KMS-11 (cell line): ENCODE measurements around the gene TNFAIP8L1.

Source experiments
- H2AFZ ChIP-seq: fragments of 200-600 bp; sonication (generic); 2 replicates; pipeline ENCODE4 v1.6.1; 2016; ENCODE audit warnings: antibody characterized with exemption, mixed run types, low read depth
- H3K27ac ChIP-seq: fragments of 200-600 bp; sonication (generic); 2 replicates; pipeline ENCODE4 v1.6.1; 2016; ENCODE audit warnings: mild to moderate bottlenecking, mixed run types
- H3K27me3 ChIP-seq: fragments of 200-600 bp; sonication (generic); 2 replicates; pipeline ENCODE4 v1.6.1; 2017; ENCODE audit warnings: mild to moderate bottlenecking, low read depth, mixed run types, moderate library complexity; ENCODE audit not compliant: insufficient read depth
- H3K36me3 ChIP-seq: fragments of 200-600 bp; sonication (generic); 2 replicates; pipeline ENCODE4 v1.6.1; 2017; ENCODE audit warnings: mild to moderate bottlenecking, mixed run types; ENCODE audit not compliant: insufficient read depth
- H3K4me1 ChIP-seq: fragments of 200-600 bp; sonication (generic); 2 replicates; pipeline ENCODE4 v1.6.1; 2016; ENCODE audit warnings: mild to moderate bottlenecking, low read depth, mixed run types; ENCODE audit not compliant: poor library complexity, severe bottlenecking
- H3K4me2 ChIP-seq: fragments of 200-600 bp; sonication (generic); 2 replicates; pipeline ENCODE4 v1.7.0; 2016; ENCODE audit warnings: mild to moderate bottlenecking, mixed run types
- H3K4me3 ChIP-seq: fragments of 200-600 bp; sonication (generic); IDR thresholded peaks from 2 replicates; pipeline ENCODE4 v1.6.1; 2017; ENCODE audit warnings: low read depth, low read length, mixed read lengths; ENCODE audit not compliant: insufficient read depth
- H3K79me2 ChIP-seq: fragments of 200-600 bp; sonication (generic); 2 replicates; pipeline ENCODE4 v1.6.1; 2016; ENCODE audit warnings: low read depth, mixed run types; ENCODE audit not compliant: insufficient read depth
- H3K9ac ChIP-seq: fragments of 200-600 bp; sonication (generic); 2 replicates; pipeline ENCODE4 v1.6.1; 2016; ENCODE audit warnings: mild to moderate bottlenecking, mixed run types
- H4K20me1 ChIP-seq: fragments of 200-600 bp; sonication (generic); 2 replicates; pipeline ENCODE4 v1.6.1; 2016; ENCODE audit warnings: mild to moderate bottlenecking, mixed run types; ENCODE audit not compliant: insufficient read depth
- CTCF ChIP-seq: fragments of 200-600 bp; sonication (generic); conservative IDR thresholded peaks from 2 replicates; pipeline ENCODE4 v1.6.1; 2017; ENCODE audit warnings: low read depth, mild to moderate bottlenecking, antibody characterized with exemption, low read length, moderate library complexity, mixed read lengths

Gene TNFAIP8L1

GRCh38 chr19:4640247-4641000 lies 1.1 kb downstream of the TNFAIP8L1 start:
- Histone ChIP-seq H3K27me3 (no peaks in the 10 kb centered on the region), H3K4me3 (no peak overlapping the region), H2AFZ (no peak overlapping the region), H3K79me2 (no peaks in the 10 kb centered on the region), H4K20me1 (no peaks in the 10 kb centered on the region), H3K36me3 (no peaks in the 10 kb centered on the region), H3K4me1 (peaks cover 18% of the 10 kb centered on the region), H3K27ac (no peak overlapping the region), H3K9ac (no peak overlapping the region), H3K4me2 (peak overlapping the region; percentile 73; the same call in 1 of the 2 replicates)
- TF ChIP-seq CTCF, result no peak

GRCh38 chr19:4641132-4641531 lies 1.8 kb downstream of the TNFAIP8L1 start:
- no peaks in the 10 kb centered on the region for H3K27me3 ChIP-seq
- H3K4me2 ChIP-seq, result no peak overlapping the region
- no peak overlapping the region for H3K27ac ChIP-seq
- H3K4me3 ChIP-seq, result no peak overlapping the region
- no peak overlapping the region for H2AFZ ChIP-seq
- TF ChIP-seq CTCF, result no peak
- peaks cover 18% of the 10 kb centered on the region for H3K4me1 ChIP-seq
- no peaks in the 10 kb centered on the region for H3K79me2 ChIP-seq
- H3K36me3 ChIP-seq, result no peaks in the 10 kb centered on the region
- H3K9ac ChIP-seq, result no peak overlapping the region
- H4K20me1 ChIP-seq, result no peaks in the 10 kb centered on the region

GRCh38 chr19:4642625-4643024 lies 3.3 kb downstream of the TNFAIP8L1 start:
- Histone ChIP-seq H3K79me2 (no peaks in the 10 kb centered on the region), H3K4me3 (no peak overlapping the region), H2AFZ (no peak overlapping the region), H4K20me1 (no peaks in the 10 kb centered on the region), H3K27ac (no peak overlapping the region), H3K36me3 (no peaks in the 10 kb centered on the region), H3K9ac (no peak overlapping the region), H3K4me2 (no peak overlapping the region), H3K27me3 (no peaks in the 10 kb centered on the region), H3K4me1 (peaks cover 14% of the 10 kb centered on the region)
- TF ChIP-seq CTCF, result no peak

- H3K9ac ChIP-seq, result no peak overlapping the region
- H2AFZ ChIP-seq, result no peak overlapping the region
- H3K4me3 ChIP-seq, result no peak overlapping the region
- TF ChIP-seq CTCF, result no peak
- no peaks in the 10 kb centered on the region for H3K4me1 ChIP-seq
- no peaks in the 10 kb centered on the region for H3K27me3 ChIP-seq
- no peaks in the 10 kb centered on the region for H3K79me2 ChIP-seq
- H4K20me1 ChIP-seq, result no peaks in the 10 kb centered on the region
- no peaks in the 10 kb centered on the region for H3K36me3 ChIP-seq
- no peak overlapping the region for H3K4me2 ChIP-seq
- no peak overlapping the region for H3K27ac ChIP-seq
These were observed 6.4 kb downstream of the TNFAIP8L1 start for GRCh38 chr19:4645718-4646117.
